Lower leg skin (tissue), 3 donors: ENCODE data around the gene IPCEF1.

Experiments
- CTCF ChIP-seq, 3 donors: fragments of 450-650 bp; IDR thresholded peaks; one replicate each; pipeline ENCODE4 v1.5.1; 2016; ENCODE audit warnings: antibody characterized with exemption in 3 of 3, mild to moderate bottlenecking in 3 of 3, moderate library complexity in 2 of 3
- POLR2A ChIP-seq, 2 donors: fragments of 450-650 bp; IDR thresholded peaks; one replicate each; pipeline ENCODE4 v1.6.1; 2016 to 2017; ENCODE audit warnings: antibody characterized with exemption in 2 of 2, mild to moderate bottlenecking in 1 of 2, moderate library complexity in 1 of 2

GRCh38 chr6:154138793-154139192 lies 217.8 kb downstream of the IPCEF1 start:
- TF ChIP-seq CTCF (IDR thresholded peaks at IDR 0.05) (no peak), POLR2A (IDR thresholded peaks at IDR 0.05) (no peak)
